HG02759 (cell line): ENCODE results near the gene ANKEF1.
"Not testable (repeated sequence)": the region's sequence is repeated elsewhere in the genome, so short reads cannot be mapped to it uniquely, and the experiment has no call there.

ENCODE experiments used
- ATAC-seq: cut with Tn5 transposase; IDR thresholded peaks from one replicate; pipeline ENCODE4 v1.9.1; 2021; ENCODE audit warnings: mild to moderate bottlenecking, moderate library complexity; ENCODE audit not compliant: unreplicated experiment

Gene ANKEF1

GRCh38 chr20:10031451-10032215 is 3.2 kb upstream of the ANKEF1 start:
- ATAC-seq: not testable (repeated sequence)

- ATAC-seq: not testable (repeated sequence)
Measured at GRCh38 chr20:10032269-10032668, 2.5 kb upstream of the ANKEF1 start.

DNA sequence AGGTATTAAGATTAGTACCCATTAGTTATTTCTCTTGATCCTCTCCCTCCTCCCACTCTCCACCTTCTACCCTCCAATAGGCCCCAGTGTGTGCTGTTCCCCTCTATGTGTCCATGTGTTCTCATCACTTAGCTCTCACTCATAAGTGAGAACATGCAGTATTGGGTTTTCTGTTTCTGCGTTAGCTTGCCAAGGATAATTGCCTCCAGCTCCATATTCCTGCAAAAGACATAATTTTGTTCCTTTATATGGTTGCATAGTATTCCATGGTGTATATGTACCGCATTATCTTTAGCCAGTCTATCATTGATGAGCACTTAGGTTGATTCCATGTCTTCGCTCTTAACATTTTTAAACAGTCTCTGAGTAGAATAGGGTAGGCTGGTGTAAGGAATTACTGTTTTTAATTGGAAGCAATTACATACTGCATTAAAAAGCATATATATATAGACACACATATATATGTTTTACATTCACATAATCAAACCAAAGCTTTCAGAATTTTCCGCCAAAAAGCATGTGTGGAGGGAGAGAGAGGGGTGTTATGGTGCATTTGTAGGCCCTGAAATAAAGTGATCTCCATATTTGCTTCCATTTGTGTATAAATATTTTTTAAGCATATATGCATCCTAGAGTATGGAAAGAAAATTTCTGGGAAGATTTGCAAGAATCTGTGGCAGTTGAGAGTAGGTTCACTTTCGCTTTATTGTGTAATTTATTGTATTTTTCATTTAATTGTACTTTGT is 709 bp upstream of the ANKEF1 start:
- no peak for ATAC-seq

DNA sequence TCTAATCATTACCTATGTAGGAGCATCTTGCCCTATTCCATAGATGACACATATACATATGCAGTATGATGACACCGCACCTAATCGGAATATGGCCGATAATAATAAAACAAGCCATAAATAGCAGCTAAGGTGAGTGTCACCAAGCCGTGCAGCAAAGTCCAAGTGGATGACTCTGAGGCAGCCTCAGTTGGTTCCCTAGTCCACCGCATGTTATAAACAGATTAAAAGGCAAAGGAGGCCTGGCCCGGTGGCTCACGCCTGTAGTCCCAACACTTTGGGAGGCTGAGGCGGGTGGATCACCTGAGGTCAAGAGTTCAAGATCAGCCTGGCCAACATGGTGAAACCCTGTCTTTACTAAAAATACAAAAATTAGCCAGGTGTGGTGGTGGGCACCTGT is 1.5 kb downstream of the ANKEF1 start:
- ATAC-seq: not testable (repeated sequence)

GRCh38 chr20:10040070-10040975 is 5.5 kb downstream of the ANKEF1 start:
- no peak for ATAC-seq

DNA sequence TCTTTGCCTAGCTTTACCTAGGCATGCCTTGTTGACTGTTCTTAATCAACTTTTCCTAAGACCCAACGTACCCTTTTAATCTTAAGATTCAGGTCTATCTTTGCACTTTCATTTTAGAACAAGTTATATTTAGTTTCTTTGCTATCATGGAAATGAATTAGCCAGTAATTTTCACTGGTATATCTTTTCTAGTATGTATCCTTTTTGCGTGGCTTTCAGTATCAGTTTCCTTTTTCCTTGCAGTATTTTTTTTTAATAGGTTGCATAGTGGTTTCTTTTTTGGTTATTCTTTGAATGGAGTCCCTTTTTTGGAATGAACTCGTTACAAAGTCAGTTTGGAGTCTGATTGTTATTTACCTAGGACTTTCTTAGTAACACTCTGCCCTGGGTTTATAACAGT is 7.3 kb downstream of the ANKEF1 start:
- ATAC-seq: no peak

DNA sequence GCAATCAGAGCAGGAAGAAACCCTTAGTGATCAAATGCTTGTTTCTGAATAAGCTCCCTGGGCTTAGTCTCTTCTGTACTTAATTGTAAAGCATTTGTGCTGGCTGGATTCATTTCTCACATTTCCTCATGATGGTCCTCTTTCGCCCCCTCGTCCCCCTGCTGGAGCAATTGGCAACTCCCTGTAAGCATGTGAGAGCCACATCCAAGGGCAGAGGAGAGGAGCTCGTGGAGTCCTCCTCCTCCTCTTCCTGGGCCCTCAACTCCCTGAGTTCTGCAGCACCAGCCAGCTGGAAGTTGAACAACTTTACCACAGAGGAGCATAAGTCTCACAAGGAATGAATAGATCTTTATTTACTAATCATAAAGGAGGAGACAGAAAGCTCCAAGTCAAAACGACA is 12.6 kb downstream of the ANKEF1 start:
- no peak for ATAC-seq

DNA sequence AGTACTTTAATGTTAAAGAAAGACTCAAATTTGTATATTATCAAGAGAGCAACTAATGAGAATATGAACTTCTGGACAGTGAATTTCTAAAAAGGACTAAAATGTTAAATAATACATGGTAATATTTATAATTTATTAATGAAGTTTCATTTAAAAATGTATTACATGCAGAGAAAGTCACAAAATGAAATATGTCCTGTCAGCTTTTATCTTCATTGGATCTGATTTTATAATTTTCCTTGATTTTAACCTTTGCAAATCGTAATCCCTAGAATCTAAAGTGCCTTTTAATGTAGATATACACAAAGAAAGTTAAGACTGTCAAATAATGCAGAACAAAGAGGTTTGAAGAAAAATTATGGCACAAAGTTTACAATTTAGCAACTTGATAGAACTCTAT is 16.4 kb downstream of the ANKEF1 start:
- no peak for ATAC-seq

- ATAC-seq: no peak
Measured at GRCh38 chr20:10059006-10059405, 24.2 kb downstream of the ANKEF1 start.

GRCh38 chr20:10060226-10060625 is 25.4 kb downstream of the ANKEF1 start:
- ATAC-seq: peak; percentile 92

DNA sequence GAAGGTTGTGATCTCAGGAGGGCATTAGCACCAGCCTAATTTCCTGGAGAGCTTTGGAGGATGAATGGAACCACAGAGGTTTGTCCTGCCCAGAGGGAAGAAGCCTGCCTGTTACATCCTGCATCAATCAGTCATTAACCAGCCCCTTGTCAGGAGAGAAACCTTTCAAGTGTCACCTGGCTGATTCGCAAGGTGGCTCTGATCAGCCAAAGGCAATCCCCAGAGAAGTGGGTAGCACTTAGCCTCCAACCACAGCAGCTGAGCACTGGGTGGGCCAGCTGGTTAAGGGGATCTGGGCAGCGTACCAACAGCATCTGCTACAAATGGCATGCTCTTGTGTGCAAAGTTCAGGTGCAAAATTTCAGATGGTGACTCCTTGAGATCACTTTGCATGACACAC is 26.9 kb downstream of the ANKEF1 start:
- ATAC-seq: no peak

DNA sequence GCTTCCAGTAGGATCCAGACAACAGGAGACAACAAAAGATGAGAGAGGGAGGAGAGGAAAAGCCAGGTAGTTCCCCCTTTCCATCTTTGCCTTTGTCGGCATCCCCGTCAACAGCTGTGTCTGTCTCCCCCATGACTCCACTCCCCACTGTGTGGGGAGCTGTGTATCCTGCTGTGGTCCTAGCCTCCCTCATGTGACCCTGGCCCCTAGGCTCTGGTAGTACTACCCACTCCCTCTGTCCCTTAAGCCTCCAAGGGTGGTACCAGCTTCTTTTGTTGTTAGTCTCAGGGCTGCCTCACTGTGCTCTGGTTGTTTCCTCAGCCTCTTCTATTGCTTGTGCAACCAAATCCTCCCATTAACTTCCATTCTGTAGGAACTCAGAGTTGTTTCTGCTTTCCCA is 28.7 kb downstream of the ANKEF1 start:
- no peak for ATAC-seq

DNA sequence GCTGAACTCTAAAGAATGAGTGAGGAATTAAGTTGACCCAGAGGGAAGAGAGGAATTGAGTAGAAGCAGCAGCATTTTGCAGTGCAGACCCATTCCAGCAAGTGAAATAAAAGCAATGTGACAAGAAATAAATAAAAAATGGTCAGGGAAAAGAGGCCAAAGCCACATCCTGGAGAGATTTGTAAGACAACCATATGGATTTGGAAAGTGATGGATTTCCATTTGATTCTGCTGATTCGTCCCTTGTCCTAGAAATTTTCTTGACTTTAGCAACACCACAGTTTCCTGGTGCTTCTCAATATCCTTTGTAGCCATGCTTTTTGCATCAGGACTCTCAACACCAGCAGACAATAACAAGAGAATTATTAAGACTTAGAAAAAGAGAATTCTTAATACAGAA is 29.8 kb downstream of the ANKEF1 start:
- ATAC-seq: no peak

DNA sequence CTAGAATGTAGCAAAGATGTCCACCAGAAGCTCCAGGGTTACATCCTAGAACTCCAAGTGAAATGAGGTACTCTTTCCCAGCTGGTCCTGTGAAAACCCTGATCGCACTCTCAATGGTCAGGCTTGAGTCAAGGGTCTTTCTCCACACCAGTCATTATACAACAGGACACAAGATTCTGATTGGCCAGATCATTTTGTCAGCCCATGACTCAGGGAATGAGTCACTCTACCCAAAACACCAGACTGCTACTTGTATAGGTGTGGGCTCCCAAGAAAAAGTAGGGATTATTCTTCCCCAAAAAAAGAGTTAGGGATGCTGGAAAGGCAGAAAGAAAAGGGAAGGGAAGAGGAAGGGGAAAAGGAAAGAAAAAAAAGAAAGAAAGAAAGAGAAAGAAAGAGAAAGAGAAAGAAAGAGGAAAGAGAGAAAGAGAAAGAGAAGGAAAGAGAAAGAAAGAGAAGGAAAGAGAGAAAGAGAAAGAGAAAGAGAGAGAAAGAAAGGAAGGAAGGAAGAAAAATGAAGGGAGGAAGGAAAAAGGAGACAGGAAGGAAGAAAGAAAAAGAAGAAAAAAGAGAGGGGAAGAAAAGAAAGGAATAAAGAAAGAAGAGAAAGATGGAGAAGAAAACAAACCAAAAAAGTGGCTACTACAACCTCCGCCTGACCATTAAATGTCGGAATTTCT is 30.5 kb downstream of the ANKEF1 start:
- no peak for ATAC-seq

DNA sequence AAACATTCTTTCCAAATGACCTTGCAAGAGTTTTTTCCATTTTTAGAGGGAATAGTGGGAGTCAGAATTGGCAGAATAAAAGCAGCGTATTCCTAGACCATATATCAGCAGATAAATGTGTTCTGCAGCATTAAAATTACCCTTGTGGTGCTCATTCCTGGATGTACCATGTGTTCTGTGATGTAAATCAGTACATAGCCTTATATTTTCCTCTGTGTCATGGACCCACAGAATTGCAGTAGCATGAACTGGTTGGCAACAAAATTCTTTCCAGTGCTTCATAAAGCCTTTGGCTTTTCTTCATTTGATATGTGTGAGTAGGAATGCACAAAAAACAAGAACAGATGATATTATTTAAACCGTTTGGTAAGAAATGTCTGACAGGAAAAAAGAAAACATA is 32.5 kb downstream of the ANKEF1 start:
- ATAC-seq: no peak

- ATAC-seq: peak; percentile 55
Measured at GRCh38 chr20:10074513-10074912, 39.7 kb downstream of the ANKEF1 start.

- no peak for ATAC-seq
Measured at GRCh38 chr20:10075606-10076005, 40.8 kb downstream of the ANKEF1 start.

- no peak for ATAC-seq
Measured at GRCh38 chr20:10076126-10077080, 41.6 kb downstream of the ANKEF1 start.

DNA sequence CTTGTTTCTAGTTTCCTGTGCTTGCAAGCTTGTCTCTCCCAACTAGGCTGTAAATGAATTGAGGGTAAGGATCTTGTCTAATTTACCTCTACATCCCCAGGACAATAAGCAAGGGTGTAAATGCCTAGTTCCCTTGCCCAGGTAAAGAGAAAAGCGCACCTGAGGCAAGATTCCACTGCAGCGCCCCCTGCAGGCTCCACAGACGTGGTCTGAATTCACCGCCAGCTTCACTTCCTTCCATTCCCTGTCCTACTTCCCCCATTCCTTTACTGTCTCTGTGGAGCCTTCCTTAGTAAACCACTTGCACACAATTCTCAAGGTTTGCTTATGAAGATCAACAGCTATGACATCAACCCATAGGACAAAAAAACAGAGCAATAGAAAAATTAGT is 42.3 kb downstream of the ANKEF1 start:
- ATAC-seq: no peak

DNA sequence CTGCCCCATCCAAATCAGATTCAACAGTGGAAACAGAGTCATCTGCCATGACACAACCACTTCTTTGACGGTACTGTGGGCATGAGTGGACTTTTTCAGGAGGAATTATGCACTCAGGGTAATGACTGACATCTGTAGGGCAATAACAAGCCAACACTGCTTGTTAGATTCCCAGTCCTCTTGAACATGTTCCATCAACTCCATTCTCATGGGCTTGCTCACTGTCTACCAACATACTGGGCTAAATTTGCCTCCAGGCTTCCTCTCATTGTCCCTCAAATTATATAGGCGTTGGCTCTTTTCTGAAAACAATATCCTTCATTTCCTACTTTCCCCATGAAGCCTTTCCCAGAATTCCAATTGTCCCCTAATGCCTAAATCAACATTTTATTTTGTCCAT is 43.1 kb downstream of the ANKEF1 start:
- no peak for ATAC-seq
